Kidney (tissue), 14 donors: ENCODE measurements around the gene GFRAL. TPM values are rescaled to one million over a fixed set of nuclear protein-coding genes. Genes with fewer than 3 reads are reported as not detected.

Source experiments
- DNase-seq, 5 donors: peaks; one replicate each; pipeline ENCODE4 v3.0.0-alpha.2; 2013 to 2020
- FAIRE-seq: peaks from 2 replicates; lab custom pipeline; 2012; peaks lifted over from hg19 to GRCh38; lab: Jason Lieb, UNC
- H3K27ac ChIP-seq, 2 donors: one replicate each; pipeline ENCODE4 v1.7.0; 2013; ENCODE audit warnings: low read depth in 2 of 2, low read length in 2 of 2, inconsistent platforms in 1 of 2
- H3K27me3 ChIP-seq: one replicate; pipeline ENCODE4 v1.7.1; 2013; ENCODE audit warnings: low read length, inconsistent platforms; ENCODE audit not compliant: control insufficient read depth, insufficient read depth
- H3K36me3 ChIP-seq, 3 donors: one replicate each; pipeline versions ENCODE4 v1.7.0 to v1.7.1; 2013; ENCODE audit warnings: low read length in 3 of 3, control low read depth in 1 of 3, inconsistent platforms in 1 of 3; ENCODE audit not compliant: insufficient read depth in 3 of 3, control insufficient read depth in 2 of 3
- H3K4me1 ChIP-seq, 3 donors: one replicate each; pipeline versions ENCODE4 v1.7.0 to v1.7.1; 2013; ENCODE audit warnings: low read length in 3 of 3, inconsistent platforms in 1 of 3, low read depth in 1 of 3; ENCODE audit not compliant: control insufficient read depth in 2 of 3, insufficient read depth in 2 of 3
- H3K4me3 ChIP-seq, 3 donors: one replicate each; pipeline versions ENCODE4 v1.7.0 to v1.8.1; 2013; ENCODE audit warnings: low read length in 3 of 3, control low read depth in 1 of 3, inconsistent platforms in 1 of 3
- H3K9ac ChIP-seq, 3 donors: one replicate each; pipeline versions ENCODE4 v1.7.0 to v1.7.1; 2013; ENCODE audit warnings: low read length in 3 of 3, control low read depth in 1 of 3, inconsistent platforms in 1 of 3
- H3K9me3 ChIP-seq, 3 donors: one replicate each; pipeline versions ENCODE4 v1.7.0 to v1.7.1; 2013; ENCODE audit warnings: low read length in 3 of 3, control low read depth in 1 of 3, inconsistent platforms in 1 of 3; ENCODE audit not compliant: control insufficient read depth in 2 of 3, insufficient read depth in 1 of 3
- intact Hi-C: fragments of 100-400 bp; cut with DNase I; formaldehyde crosslinking; loops from one replicate; pipeline ENCODE4 v1.11.1; 2022
- polyA plus RNA-seq: library from polyadenylated mRNA; stranded (reverse); fragments of 350-450 nt; fragmentation: Illumina TruSeq; extraction: RNeasy Lipid Tissue Mini Kit (QIAGEN cat#74804); gene quantifications from one replicate; pipeline ENCODE4 v1.2.3, GENCODE V29; 2014; ENCODE audit warnings: low read depth, low replicate concordance; ENCODE audit not compliant: insufficient read depth
- total RNA-seq: library from RNA; stranded (reverse); fragmentation: NEBNext Ultra II Directional; extraction: Animal tissue kit (Norgen Biotek cat#: 25700); gene quantifications from one replicate; pipeline ENCODE4 v1.2.1, GENCODE V29; 2021
- TF ChIP-seq, protein P1 (sequence below): IDR thresholded peaks from 3 replicates; pipeline ENCODE4 v1.5.1; 2012; ENCODE audit warnings: mild to moderate bottlenecking, moderate library complexity, borderline replicate concordance; ENCODE audit not compliant: insufficient read depth; ENCODE audit errors: extremely low read depth
- donor health status: control.
- donor health status: control.
- donor health status: control.
- donor health status: control.
- donor health status: control.
- donor health status: DM: yes; HTN: yes; CAD: no.
- donor health status: Normal renal cell carcinoma (clear cell type).

Gene GFRAL
- total and polyA plus RNA-seq, 2 donors from 2014 or later, result not detected

DNA sequence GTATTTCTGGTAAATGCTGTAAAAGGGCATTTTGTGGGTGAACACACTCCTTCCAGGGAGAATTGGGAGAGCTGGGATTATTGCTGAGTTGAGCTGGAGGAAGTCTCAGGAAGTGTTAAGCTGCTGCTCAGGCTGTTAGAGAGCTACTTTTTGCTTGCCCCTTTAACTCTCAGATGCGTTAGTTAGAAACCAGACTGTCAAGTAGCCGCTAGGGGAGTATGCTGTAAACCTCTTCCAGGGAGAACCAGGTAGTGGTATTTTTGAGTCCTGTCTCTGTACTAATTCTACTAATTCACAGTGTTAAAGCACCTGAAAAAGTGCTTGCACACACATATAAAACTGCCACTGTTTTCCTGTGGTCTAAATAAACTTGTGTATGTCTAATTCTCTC is 6.6 kb upstream of the GFRAL start:
- Histone ChIP-seq H3K9me3 (peaks cover 0 to 2% (median 0%) of the 10 kb centered on the region in 3 donors), H3K9ac (no peak overlapping the region), H3K36me3 (no peaks in the 10 kb centered on the region), H3K27me3 (no peaks in the 10 kb centered on the region), H3K4me1 (no peaks in the 10 kb centered on the region), H3K27ac (no peak overlapping the region), H3K4me3 (no peak overlapping the region)
- DNase-seq, result no peak
- FAIRE-seq, result no peak
- intact Hi-C loops, result no loop called here
- TF ChIP-seq, protein P1, sequence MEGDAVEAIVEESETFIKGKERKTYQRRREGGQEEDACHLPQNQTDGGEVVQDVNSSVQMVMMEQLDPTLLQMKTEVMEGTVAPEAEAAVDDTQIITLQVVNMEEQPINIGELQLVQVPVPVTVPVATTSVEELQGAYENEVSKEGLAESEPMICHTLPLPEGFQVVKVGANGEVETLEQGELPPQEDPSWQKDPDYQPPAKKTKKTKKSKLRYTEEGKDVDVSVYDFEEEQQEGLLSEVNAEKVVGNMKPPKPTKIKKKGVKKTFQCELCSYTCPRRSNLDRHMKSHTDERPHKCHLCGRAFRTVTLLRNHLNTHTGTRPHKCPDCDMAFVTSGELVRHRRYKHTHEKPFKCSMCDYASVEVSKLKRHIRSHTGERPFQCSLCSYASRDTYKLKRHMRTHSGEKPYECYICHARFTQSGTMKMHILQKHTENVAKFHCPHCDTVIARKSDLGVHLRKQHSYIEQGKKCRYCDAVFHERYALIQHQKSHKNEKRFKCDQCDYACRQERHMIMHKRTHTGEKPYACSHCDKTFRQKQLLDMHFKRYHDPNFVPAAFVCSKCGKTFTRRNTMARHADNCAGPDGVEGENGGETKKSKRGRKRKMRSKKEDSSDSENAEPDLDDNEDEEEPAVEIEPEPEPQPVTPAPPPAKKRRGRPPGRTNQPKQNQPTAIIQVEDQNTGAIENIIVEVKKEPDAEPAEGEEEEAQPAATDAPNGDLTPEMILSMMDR, result no peak

DNA sequence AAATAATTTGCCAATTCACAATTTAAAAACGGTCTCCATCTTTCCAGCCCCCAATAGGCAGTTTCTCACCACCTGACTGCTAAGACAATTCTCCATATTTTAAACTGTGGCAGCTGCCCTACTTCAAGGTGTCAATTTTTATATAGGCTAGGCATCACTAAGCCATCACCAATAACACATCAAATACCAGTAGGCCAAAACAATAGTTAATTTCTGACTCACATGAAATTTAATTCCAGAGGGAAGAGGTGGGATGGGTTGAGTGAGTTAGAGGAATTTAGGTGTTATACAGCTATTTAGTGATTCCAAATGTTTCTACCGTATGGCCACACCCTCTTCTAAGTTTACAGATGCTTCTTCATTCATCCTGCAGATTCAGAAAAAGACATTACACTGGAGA is 49.9 kb downstream of the GFRAL start:
- H3K9me3 ChIP-seq, result no peaks in the 10 kb centered on the region
- no peaks in the 10 kb centered on the region for H3K27me3 ChIP-seq
- H3K4me3 ChIP-seq, result no peak overlapping the region
- TF ChIP-seq, protein P1, result no peak
- intact Hi-C loops, result no loop called here
- no peaks in the 10 kb centered on the region for H3K4me1 ChIP-seq
- H3K9ac ChIP-seq, result no peak overlapping the region
- FAIRE-seq, result no peak
- no peak for DNase-seq
- no peaks in the 10 kb centered on the region for H3K36me3 ChIP-seq
- no peak overlapping the region for H3K27ac ChIP-seq

DNA sequence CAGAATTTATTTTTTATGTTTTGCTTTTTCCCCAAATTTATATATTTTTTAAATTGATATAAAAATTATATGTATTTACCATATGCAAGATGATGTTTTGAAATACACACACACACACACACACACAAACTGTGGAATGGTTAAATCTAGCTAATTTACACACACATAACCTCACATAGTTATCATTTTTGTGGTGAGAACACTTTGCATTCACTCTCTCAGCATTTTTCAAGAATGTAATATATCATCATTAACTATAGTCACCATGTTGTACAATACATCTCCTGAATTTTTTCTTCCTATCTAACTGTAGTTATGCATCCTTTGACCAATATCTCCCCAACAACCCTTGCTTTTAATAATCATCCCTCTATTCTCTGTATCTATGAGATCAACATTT is 52.2 kb downstream of the GFRAL start:
- intact Hi-C loops, result no loop called here
- Histone ChIP-seq H3K27me3 (no peaks in the 10 kb centered on the region), H3K9me3 (no peaks in the 10 kb centered on the region), H3K9ac (no peak overlapping the region), H3K36me3 (no peaks in the 10 kb centered on the region), H3K27ac (no peak overlapping the region), H3K4me1 (no peaks in the 10 kb centered on the region), H3K4me3 (no peak overlapping the region)
- no peak for DNase-seq
- TF ChIP-seq, protein P1, result no peak
- no peak for FAIRE-seq

DNA sequence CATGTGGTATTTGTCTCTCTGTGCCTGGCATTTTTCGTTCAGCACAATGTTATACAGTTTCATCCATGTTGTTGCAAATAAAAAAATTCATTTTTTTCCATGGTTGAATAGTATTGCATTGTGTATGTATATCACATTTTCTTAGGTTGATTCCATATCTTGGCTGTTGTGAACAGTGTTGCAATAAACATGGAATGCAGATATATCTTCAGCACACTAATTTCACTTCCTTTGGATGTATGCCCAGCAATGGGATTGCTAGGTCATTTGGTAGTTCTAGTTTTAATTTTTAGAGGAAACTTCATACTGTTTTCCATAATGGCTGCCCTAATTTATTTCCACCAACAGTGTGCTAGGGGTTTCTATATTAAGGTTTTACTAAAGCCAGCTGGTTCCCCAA is 52.6 kb downstream of the GFRAL start:
- no peak overlapping the region for H3K27ac ChIP-seq
- FAIRE-seq (no peak), DNase-seq (no peak)
- no peaks in the 10 kb centered on the region for H3K36me3 ChIP-seq
- H3K4me1 ChIP-seq, result no peaks in the 10 kb centered on the region
- H3K4me3 ChIP-seq, result no peak overlapping the region
- H3K27me3 ChIP-seq, result no peaks in the 10 kb centered on the region
- TF ChIP-seq, protein P1, result no peak
- intact Hi-C loops, result no loop called here
- H3K9ac ChIP-seq, result no peak overlapping the region
- H3K9me3 ChIP-seq, result no peaks in the 10 kb centered on the region
